DOHH2 (cell line): ENCODE results near the gene VGF.

Experiments used
- CTCF ChIP-seq: fragments of 200-600 bp; sonication (generic); IDR thresholded peaks from one replicate; pipeline ENCODE4 v1.5.1; 2014; ENCODE audit warnings: antibody characterized with exemption, mild to moderate bottlenecking, low read depth, low read length; ENCODE audit not compliant: poor library complexity, severe bottlenecking
- EZH2phosphoT487 ChIP-seq: fragments of 200-600 bp; sonication (generic); IDR thresholded peaks from 2 replicates; pipeline ENCODE4 v1.6.1; 2017; ENCODE audit warnings: borderline replicate concordance, mild to moderate bottlenecking, antibody characterized with exemption, low read length, moderate library complexity, mixed read lengths

- TF ChIP-seq CTCF (no peak), EZH2phosphoT487 (no peak)
Observed at GRCh38 chr7:101186844-101187428, 21.6 kb upstream of the VGF start.
